ENCODE measurements around the gene GRIN2D. TPM values are rescaled to one million over a fixed set of nuclear protein-coding genes. Genes with fewer than 3 reads are reported as not detected.

GRIN2D gene
- total RNA-seq, 1 donor from 2014 or later: 0.03 TPM

- no peak for DNase-seq (ENCODE audit: low read depth)
Observed at GRCh38 chr19:48397263-48398101, 4.0 kb downstream of the GRIN2D start.

GRCh38 chr19:48398102-48398374 lies 4.6 kb downstream of the GRIN2D start:
- DNase-seq (ENCODE audit: low read depth): no peak

- DNase-seq (ENCODE audit: low read depth): no peak
Observed at GRCh38 chr19:48398375-48399235, 5.1 kb downstream of the GRIN2D start.

GRCh38 chr19:48400018-48400742 lies 6.7 kb downstream of the GRIN2D start:
- DNase-seq (ENCODE audit: low read depth): peak; percentile 38

GRCh38 chr19:48401287-48401686 lies 7.8 kb downstream of the GRIN2D start:
- DNase-seq (ENCODE audit: low read depth): no peak

- DNase-seq (ENCODE audit: low read depth): peak; percentile 65
Observed at GRCh38 chr19:48403606-48404005, 10.1 kb downstream of the GRIN2D start.

GRCh38 chr19:48405010-48405659 lies 11.7 kb downstream of the GRIN2D start:
- DNase-seq (ENCODE audit: low read depth): no peak

GRCh38 chr19:48405850-48406249 lies 12.4 kb downstream of the GRIN2D start:
- no peak for DNase-seq (ENCODE audit: low read depth)

- no peak for DNase-seq (ENCODE audit: low read depth)
Observed at GRCh38 chr19:48413879-48414587, 20.6 kb downstream of the GRIN2D start.

GRCh38 chr19:48415395-48415794 lies 21.9 kb downstream of the GRIN2D start:
- no peak for DNase-seq (ENCODE audit: low read depth)

GRCh38 chr19:48415806-48416221 lies 22.3 kb downstream of the GRIN2D start:
- DNase-seq (ENCODE audit: low read depth): no peak

- DNase-seq (ENCODE audit: low read depth): no peak
Observed at GRCh38 chr19:48417421-48417820, 24.0 kb downstream of the GRIN2D start.

- DNase-seq (ENCODE audit: low read depth): peak; percentile 22
Observed at GRCh38 chr19:48418317-48419064, 25.0 kb downstream of the GRIN2D start.

GRCh38 chr19:48419158-48419920 lies 25.9 kb downstream of the GRIN2D start:
- no peak for DNase-seq (ENCODE audit: low read depth)

- DNase-seq (ENCODE audit: low read depth): no peak
Observed at GRCh38 chr19:48421548-48421947, 28.1 kb downstream of the GRIN2D start.

- peak; percentile 20 for DNase-seq (ENCODE audit: low read depth)
Observed at GRCh38 chr19:48424694-48425219, 31.3 kb downstream of the GRIN2D start.

- DNase-seq (ENCODE audit: low read depth): no peak
Observed at GRCh38 chr19:48428670-48429069, 35.2 kb downstream of the GRIN2D start.

- DNase-seq (ENCODE audit: low read depth): no peak
Observed at GRCh38 chr19:48433337-48433736, 39.9 kb downstream of the GRIN2D start.

GRCh38 chr19:48436586-48436985 lies 43.1 kb downstream of the GRIN2D start:
- DNase-seq (ENCODE audit: low read depth): no peak

Measured in myocyte (in vitro differentiated cells).